ENCODE measurements around the gene UBR3.

DNA sequence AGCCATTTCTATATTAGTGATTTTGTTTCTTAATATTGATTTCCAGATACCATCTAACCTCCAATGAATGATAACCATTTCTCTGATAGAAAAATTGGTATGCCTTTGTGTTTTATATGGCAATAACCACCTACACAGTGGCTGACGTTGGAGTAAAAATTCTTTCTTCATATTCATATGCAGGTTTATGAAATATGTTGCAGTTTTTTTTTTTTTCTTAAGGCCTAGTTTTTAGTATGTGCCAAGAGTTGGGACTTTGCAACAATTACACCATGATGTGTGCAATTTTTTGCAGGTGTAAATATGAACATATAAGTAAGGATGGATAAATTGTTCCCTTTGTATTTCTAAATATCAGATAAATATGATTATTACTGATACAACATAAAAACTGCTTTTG is 187.5 kb downstream of the UBR3 start:
- TF ChIP-seq, protein P1, sequence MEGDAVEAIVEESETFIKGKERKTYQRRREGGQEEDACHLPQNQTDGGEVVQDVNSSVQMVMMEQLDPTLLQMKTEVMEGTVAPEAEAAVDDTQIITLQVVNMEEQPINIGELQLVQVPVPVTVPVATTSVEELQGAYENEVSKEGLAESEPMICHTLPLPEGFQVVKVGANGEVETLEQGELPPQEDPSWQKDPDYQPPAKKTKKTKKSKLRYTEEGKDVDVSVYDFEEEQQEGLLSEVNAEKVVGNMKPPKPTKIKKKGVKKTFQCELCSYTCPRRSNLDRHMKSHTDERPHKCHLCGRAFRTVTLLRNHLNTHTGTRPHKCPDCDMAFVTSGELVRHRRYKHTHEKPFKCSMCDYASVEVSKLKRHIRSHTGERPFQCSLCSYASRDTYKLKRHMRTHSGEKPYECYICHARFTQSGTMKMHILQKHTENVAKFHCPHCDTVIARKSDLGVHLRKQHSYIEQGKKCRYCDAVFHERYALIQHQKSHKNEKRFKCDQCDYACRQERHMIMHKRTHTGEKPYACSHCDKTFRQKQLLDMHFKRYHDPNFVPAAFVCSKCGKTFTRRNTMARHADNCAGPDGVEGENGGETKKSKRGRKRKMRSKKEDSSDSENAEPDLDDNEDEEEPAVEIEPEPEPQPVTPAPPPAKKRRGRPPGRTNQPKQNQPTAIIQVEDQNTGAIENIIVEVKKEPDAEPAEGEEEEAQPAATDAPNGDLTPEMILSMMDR (IDR thresholded peaks at IDR 0.05): no peak
- no peak for TF ChIP-seq POLR2A (IDR thresholded peaks at IDR 0.05)
